Hepatocyte (in vitro differentiated cells): ENCODE data around the gene ATP6V0E1. TPM values are rescaled to one million over a fixed set of nuclear protein-coding genes. Genes with fewer than 3 reads are reported as not detected.
A peak's percentile ranks its signal among the peaks of the same experiment; 100 is the strongest.

Source experiments
- DNase-seq: peaks from one replicate; pipeline ENCODE4 v3.0.0-alpha.2; 2016; ENCODE audit warnings: low spot score
- H2AFZ ChIP-seq: fragments of 200-600 bp; sonication (generic); 2 replicates; pipeline ENCODE4 v1.6.0; 2016; ENCODE audit warnings: antibody characterized with exemption, mild to moderate bottlenecking
- H3K27ac ChIP-seq: fragments of 200-600 bp; sonication (generic); 2 replicates; pipeline ENCODE4 v1.5.1; 2016; ENCODE audit warnings: mild to moderate bottlenecking
- H3K27me3 ChIP-seq: fragments of 200-600 bp; sonication (generic); 2 replicates; pipeline ENCODE4 v1.6.1; 2016
- H3K36me3 ChIP-seq: fragments of 200-600 bp; sonication (generic); replicated peaks from 2 replicates; pipeline ENCODE4 v1.5.1; 2016; ENCODE audit warnings: low read depth; ENCODE audit not compliant: insufficient read depth
- H3K4me1 ChIP-seq: fragments of 200-600 bp; sonication (generic); 2 replicates; pipeline ENCODE4 v1.5.1; 2016; ENCODE audit warnings: mild to moderate bottlenecking, moderate library complexity; ENCODE audit not compliant: insufficient read depth
- H3K4me2 ChIP-seq: fragments of 200-600 bp; sonication (generic); 2 replicates; pipeline ENCODE4 v1.6.0; 2016
- H3K4me3 ChIP-seq: fragments of 200-600 bp; sonication (generic); 2 replicates; pipeline ENCODE4 v1.5.1; 2016; ENCODE audit warnings: mild to moderate bottlenecking
- H3K79me2 ChIP-seq: fragments of 200-600 bp; sonication (generic); 2 replicates; pipeline ENCODE4 v1.6.0; 2017; ENCODE audit warnings: mild to moderate bottlenecking
- H3K9me2 ChIP-seq: fragments of 200-600 bp; sonication (generic); replicated peaks from 2 replicates; pipeline ENCODE4 v1.6.0; 2017; ENCODE audit warnings: mild to moderate bottlenecking; ENCODE audit not compliant: insufficient read depth
- H3K9me3 ChIP-seq: fragments of 200-600 bp; sonication (generic); 2 replicates; pipeline ENCODE4 v1.5.1; 2016; ENCODE audit warnings: low read depth, mild to moderate bottlenecking
- H4K20me1 ChIP-seq: fragments of 200-600 bp; sonication (generic); 2 replicates; pipeline ENCODE4 v1.6.0; 2016; ENCODE audit warnings: mild to moderate bottlenecking; ENCODE audit not compliant: insufficient read depth, poor library complexity, severe bottlenecking
- EZH2 ChIP-seq: fragments of 200-600 bp; sonication (generic); IDR thresholded peaks from 2 replicates; pipeline ENCODE4 v1.6.1; 2016; ENCODE audit warnings: antibody characterized with exemption, mild to moderate bottlenecking, borderline replicate concordance
- EZH2phosphoT487 ChIP-seq: fragments of 200-600 bp; sonication (generic); IDR thresholded peaks from one replicate; pipeline ENCODE4 v1.6.1; 2018; ENCODE audit warnings: antibody characterized with exemption, mild to moderate bottlenecking, low read depth, moderate library complexity; ENCODE audit not compliant: unreplicated experiment, severe bottlenecking
- WGBS: methylation state at CpG from one replicate; pipeline ENCODE4 v1.1.6; 2016; ENCODE audit warnings: low lambda C conversion rate; ENCODE audit errors: missing lambda C conversion rate; 5-methylcytosine and 5-hydroxymethylcytosine counted together
- polyA plus RNA-seq: library from polyadenylated mRNA; unstranded; fragments of >200 nt; fragmentation: Nextera tagmentation; extraction: Ambion mirVana; gene quantifications from 2 replicates; pipeline ENCODE4 v1.2.1, GENCODE V29; 2016
- total RNA-seq: library from RNA; depleted of rRNA; stranded (reverse); fragments of >200 nt; gene quantifications from 2 replicates; pipeline ENCODE4 v1.2.3, GENCODE V29; 2014
- TF ChIP-seq, protein P1 (sequence below): fragments of 200-600 bp; sonication (generic); IDR thresholded peaks from 2 replicates; pipeline ENCODE4 v1.5.1; 2016; ENCODE audit warnings: antibody characterized with exemption, mild to moderate bottlenecking; ENCODE audit not compliant: poor library complexity

Gene ATP6V0E1
- total and polyA plus RNA-seq, 2 experiments from 2014 or later: 216 to 657 TPM

DNA sequence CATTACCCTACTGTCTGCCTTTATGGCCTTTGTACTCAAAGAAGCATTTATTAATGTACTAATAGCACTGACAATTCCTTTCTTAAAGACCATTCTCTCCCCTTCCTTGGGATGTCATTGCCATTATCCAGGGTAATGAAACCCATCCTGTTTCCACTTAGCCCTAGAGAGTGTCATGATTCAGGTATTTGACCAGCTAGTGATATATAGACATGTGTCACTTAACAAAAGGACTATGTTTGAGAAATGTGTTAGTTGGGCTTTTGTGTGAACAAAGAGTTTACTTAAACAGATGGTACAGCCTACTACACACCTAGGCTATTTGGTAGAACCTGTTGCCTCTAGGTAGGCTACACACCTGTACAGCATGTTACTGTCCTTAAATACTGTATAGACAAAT lies 2.0 kb downstream of the ATP6V0E1 start:
- Histone ChIP-seq H3K36me3 (no peaks in the 10 kb centered on the region), H3K4me2 (peak overlapping the region; percentile 88), H3K4me3 (peak overlapping the region; percentile 11), H2AFZ (no peak overlapping the region), H3K27ac (peak overlapping the region; percentile 5), H4K20me1 (peaks cover 33% of the 10 kb centered on the region), H3K9me3 (no peaks in the 10 kb centered on the region), H3K27me3 (no peaks in the 10 kb centered on the region), H3K79me2 (peaks cover 65% of the 10 kb centered on the region), H3K4me1 (peaks cover 9% of the 10 kb centered on the region), H3K9me2 (no peaks in the 10 kb centered on the region)
- TF ChIP-seq EZH2: no peak
- no peak for TF ChIP-seq EZH2phosphoT487
- no peak for DNase-seq

GRCh38 chr5:172988276-172988675 lies 4.7 kb downstream of the ATP6V0E1 start:
- Histone ChIP-seq H3K9me3 (no peaks in the 10 kb centered on the region), H3K4me2 (no peak overlapping the region), H3K4me3 (no peak overlapping the region), H4K20me1 (peaks cover 52% of the 10 kb centered on the region), H3K27ac (no peak overlapping the region), H2AFZ (no peak overlapping the region), H3K9me2 (no peaks in the 10 kb centered on the region), H3K79me2 (peaks cover 90% of the 10 kb centered on the region), H3K4me1 (peaks cover 9% of the 10 kb centered on the region), H3K36me3 (no peaks in the 10 kb centered on the region), H3K27me3 (no peaks in the 10 kb centered on the region)
- WGBS: 95% methylated on average over 3 of the region's 3 CpGs
- TF ChIP-seq EZH2phosphoT487: no peak
- TF ChIP-seq, protein P1, sequence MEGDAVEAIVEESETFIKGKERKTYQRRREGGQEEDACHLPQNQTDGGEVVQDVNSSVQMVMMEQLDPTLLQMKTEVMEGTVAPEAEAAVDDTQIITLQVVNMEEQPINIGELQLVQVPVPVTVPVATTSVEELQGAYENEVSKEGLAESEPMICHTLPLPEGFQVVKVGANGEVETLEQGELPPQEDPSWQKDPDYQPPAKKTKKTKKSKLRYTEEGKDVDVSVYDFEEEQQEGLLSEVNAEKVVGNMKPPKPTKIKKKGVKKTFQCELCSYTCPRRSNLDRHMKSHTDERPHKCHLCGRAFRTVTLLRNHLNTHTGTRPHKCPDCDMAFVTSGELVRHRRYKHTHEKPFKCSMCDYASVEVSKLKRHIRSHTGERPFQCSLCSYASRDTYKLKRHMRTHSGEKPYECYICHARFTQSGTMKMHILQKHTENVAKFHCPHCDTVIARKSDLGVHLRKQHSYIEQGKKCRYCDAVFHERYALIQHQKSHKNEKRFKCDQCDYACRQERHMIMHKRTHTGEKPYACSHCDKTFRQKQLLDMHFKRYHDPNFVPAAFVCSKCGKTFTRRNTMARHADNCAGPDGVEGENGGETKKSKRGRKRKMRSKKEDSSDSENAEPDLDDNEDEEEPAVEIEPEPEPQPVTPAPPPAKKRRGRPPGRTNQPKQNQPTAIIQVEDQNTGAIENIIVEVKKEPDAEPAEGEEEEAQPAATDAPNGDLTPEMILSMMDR: no peak
- TF ChIP-seq EZH2: no peak
- DNase-seq: no peak

DNA sequence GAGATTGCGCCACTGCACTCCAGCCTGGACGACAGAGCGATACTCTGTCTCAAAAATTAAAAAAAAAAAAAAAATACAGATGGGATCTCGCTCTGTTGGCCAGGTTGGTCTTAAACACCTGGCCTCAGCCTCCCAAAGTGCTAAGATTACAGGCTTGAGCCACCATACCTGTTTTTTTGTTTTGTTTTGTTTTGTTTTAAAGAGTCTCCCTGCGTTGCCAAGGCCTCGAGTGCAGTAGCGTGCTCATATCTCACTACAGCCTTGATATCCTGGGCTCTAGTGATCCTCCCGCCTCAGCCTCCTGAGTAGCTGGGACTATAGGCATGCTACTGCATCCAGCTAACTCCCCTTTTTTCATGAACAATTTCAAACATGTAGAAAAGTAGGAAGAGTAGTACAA lies 7.2 kb downstream of the ATP6V0E1 start:
- DNase-seq: no peak
- no peaks in the 10 kb centered on the region for H3K9me3 ChIP-seq
- 97% methylated on average over 8 of the region's 8 CpGs for WGBS
- peaks cover 1% of the 10 kb centered on the region for H3K4me1 ChIP-seq
- TF ChIP-seq, protein P1: no peak
- TF ChIP-seq EZH2 (no peak), EZH2phosphoT487 (no peak)
- H3K9me2 ChIP-seq: no peaks in the 10 kb centered on the region
- H3K36me3 ChIP-seq: no peaks in the 10 kb centered on the region
- H3K4me2 ChIP-seq: no peak overlapping the region
- H3K27me3 ChIP-seq: no peaks in the 10 kb centered on the region
- H2AFZ ChIP-seq: no peak overlapping the region
- H4K20me1 ChIP-seq: peaks cover 66% of the 10 kb centered on the region
- peaks cover 95% of the 10 kb centered on the region for H3K79me2 ChIP-seq
- H3K4me3 ChIP-seq: no peak overlapping the region
- H3K27ac ChIP-seq: no peak overlapping the region

DNA sequence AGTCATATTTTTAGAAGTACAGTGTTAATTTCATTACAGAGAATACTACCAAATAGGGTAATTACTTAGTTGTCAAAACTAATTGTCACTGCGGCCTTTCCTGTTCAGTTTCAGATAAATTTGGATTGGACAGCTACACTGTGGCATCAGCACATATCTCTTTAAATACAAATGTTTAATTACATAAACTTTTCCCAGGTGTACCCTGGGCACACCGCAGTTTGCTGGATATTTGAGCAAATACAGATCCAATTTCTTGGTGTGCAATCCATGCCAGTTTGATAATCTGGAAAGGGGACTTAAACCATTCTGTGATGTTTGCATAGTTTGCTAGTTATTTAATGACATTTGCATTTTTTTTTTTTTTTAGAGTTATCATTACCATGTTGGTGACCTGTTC lies 10.8 kb downstream of the ATP6V0E1 start:
- no peak overlapping the region for H3K27ac ChIP-seq
- no peaks in the 10 kb centered on the region for H3K27me3 ChIP-seq
- H4K20me1 ChIP-seq: peaks cover 54% of the 10 kb centered on the region
- H3K4me1 ChIP-seq: no peaks in the 10 kb centered on the region
- no peak overlapping the region for H3K4me2 ChIP-seq
- H2AFZ ChIP-seq: no peak overlapping the region
- H3K9me2 ChIP-seq: no peaks in the 10 kb centered on the region
- H3K9me3 ChIP-seq: no peaks in the 10 kb centered on the region
- H3K79me2 ChIP-seq: peaks cover 91% of the 10 kb centered on the region
- WGBS: 95% methylated on average over 2 of the region's 2 CpGs
- H3K36me3 ChIP-seq: peaks cover 3% of the 10 kb centered on the region
- H3K4me3 ChIP-seq: no peak overlapping the region
- DNase-seq: no peak
- TF ChIP-seq, protein P1: no peak
- TF ChIP-seq EZH2phosphoT487 (no peak), EZH2 (no peak)
